ENCODE measurements around the gene TECTB.

- TF ChIP-seq, protein P1, sequence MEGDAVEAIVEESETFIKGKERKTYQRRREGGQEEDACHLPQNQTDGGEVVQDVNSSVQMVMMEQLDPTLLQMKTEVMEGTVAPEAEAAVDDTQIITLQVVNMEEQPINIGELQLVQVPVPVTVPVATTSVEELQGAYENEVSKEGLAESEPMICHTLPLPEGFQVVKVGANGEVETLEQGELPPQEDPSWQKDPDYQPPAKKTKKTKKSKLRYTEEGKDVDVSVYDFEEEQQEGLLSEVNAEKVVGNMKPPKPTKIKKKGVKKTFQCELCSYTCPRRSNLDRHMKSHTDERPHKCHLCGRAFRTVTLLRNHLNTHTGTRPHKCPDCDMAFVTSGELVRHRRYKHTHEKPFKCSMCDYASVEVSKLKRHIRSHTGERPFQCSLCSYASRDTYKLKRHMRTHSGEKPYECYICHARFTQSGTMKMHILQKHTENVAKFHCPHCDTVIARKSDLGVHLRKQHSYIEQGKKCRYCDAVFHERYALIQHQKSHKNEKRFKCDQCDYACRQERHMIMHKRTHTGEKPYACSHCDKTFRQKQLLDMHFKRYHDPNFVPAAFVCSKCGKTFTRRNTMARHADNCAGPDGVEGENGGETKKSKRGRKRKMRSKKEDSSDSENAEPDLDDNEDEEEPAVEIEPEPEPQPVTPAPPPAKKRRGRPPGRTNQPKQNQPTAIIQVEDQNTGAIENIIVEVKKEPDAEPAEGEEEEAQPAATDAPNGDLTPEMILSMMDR (IDR thresholded peaks at IDR 0.05): no peak
- TF ChIP-seq POLR2A (IDR thresholded peaks at IDR 0.05): no peak
Measured at GRCh38 chr10:112278871-112279270, 4.3 kb upstream of the TECTB start.

All from right lobe of liver (tissue), 4 donors.